PC-3 (cell line): Measurements from ENCODE around the gene SGCD. TPM values are rescaled to one million over a fixed set of nuclear protein-coding genes. Genes with fewer than 3 reads are reported as not detected.

Experiments
- ATAC-seq: fragments of 200-7000 bp; cut with Tn5 transposase; 2 replicates; pipeline ENCODE4 v1.9.1; 2020; ENCODE audit warnings: mild to moderate bottlenecking, moderate library complexity
- BruUV-seq: library from RNA; stranded (reverse); fragments of 400-500 nt; replicated peaks from 2 replicates; lab custom pipeline; 2021; lab: Mats Ljungman, UMichigan
- CTCF ChIA-PET: fragments of 300-600 bp; sonication (Branson Sonifier 250); formaldehyde crosslinking; loops from one replicate; lab custom pipeline; 2022; ENCODE audit warnings: antibody characterized with exemption; lab: Charles Lee
- POLR2A ChIA-PET: fragments of 300-600 bp; sonication (Branson Sonifier 250); formaldehyde crosslinking; loops from one replicate; lab custom pipeline; 2022; ENCODE audit warnings: antibody characterized with exemption; ENCODE audit not compliant: unreplicated experiment; lab: Charles Lee
- DNase-seq: peaks from one replicate; pipeline ENCODE4 v3.0.0-alpha.2; 2015
- H2AFZ ChIP-seq: fragments of 300-600 bp; sonication (generic); 2 replicates; pipeline ENCODE4 v1.6.0; 2016; ENCODE audit warnings: antibody characterized with exemption, low read length
- H3F3A ChIP-seq: fragments of 300-600 bp; sonication (generic); one replicate; pipeline ENCODE4 v1.6.0; 2017; ENCODE audit warnings: antibody characterized with exemption, low read length, control low read depth, mild to moderate bottlenecking; ENCODE audit not compliant: unreplicated experiment
- H3K27ac ChIP-seq: fragments of 300-600 bp; sonication (generic); 2 replicates; pipeline ENCODE4 v1.5.1; 2016; ENCODE audit warnings: mild to moderate bottlenecking, low read length
- H3K27me3 ChIP-seq: fragments of 300-600 bp; sonication (generic); 2 replicates; pipeline ENCODE4 v1.6.1; 2016; ENCODE audit warnings: low read length, mixed read lengths
- H3K36me3 ChIP-seq: fragments of 300-600 bp; sonication (generic); 2 replicates; pipeline ENCODE4 v1.6.1; 2016; ENCODE audit warnings: low read depth, mixed run types, low read length, mixed read lengths
- H3K4me1 ChIP-seq: fragments of 300-600 bp; sonication (generic); 2 replicates; pipeline ENCODE4 v1.5.1; 2016; ENCODE audit warnings: low read length; ENCODE audit not compliant: insufficient read depth
- H3K4me2 ChIP-seq: fragments of 300-600 bp; sonication (generic); 2 replicates; pipeline ENCODE4 v1.6.0; 2016; ENCODE audit warnings: low read length
- H3K4me3 ChIP-seq: fragments of 300-600 bp; sonication (generic); 2 replicates; pipeline ENCODE4 v1.5.1; 2016; ENCODE audit warnings: mild to moderate bottlenecking, low read length, mixed read lengths
- H3K79me2 ChIP-seq: fragments of 300-600 bp; sonication (generic); 2 replicates; pipeline ENCODE4 v1.6.1; 2017; ENCODE audit warnings: low read length, mixed read lengths
- H3K9ac ChIP-seq: fragments of 300-600 bp; sonication (generic); 2 replicates; pipeline ENCODE4 v1.6.0; 2016; ENCODE audit warnings: mild to moderate bottlenecking, low read length
- H3K9me2 ChIP-seq: fragments of 300-600 bp; sonication (generic); replicated peaks from 2 replicates; pipeline ENCODE4 v1.6.1; 2016; ENCODE audit warnings: mixed run types, low read length, mixed read lengths
- H3K9me3 ChIP-seq: fragments of 300-600 bp; sonication (generic); 2 replicates; pipeline ENCODE4 v1.6.1; 2016; ENCODE audit warnings: low read length, mixed read lengths
- H4K20me1 ChIP-seq: fragments of 300-600 bp; sonication (generic); 2 replicates; pipeline ENCODE4 v1.6.1; 2016; ENCODE audit warnings: low read length, mixed read lengths
- CTCF ChIP-seq: fragments of 300-600 bp; sonication (generic); conservative IDR thresholded peaks from 2 replicates; pipeline ENCODE4 v1.5.1; 2017; ENCODE audit warnings: antibody characterized with exemption, low read depth, mild to moderate bottlenecking, low read length
- EZH2 ChIP-seq: fragments of 300-600 bp; sonication (generic); IDR thresholded peaks from one replicate; pipeline ENCODE4 v1.6.1; 2017; ENCODE audit warnings: antibody characterized with exemption, mild to moderate bottlenecking, low read length; ENCODE audit not compliant: unreplicated experiment
- EZH2phosphoT487 ChIP-seq: fragments of 300-600 bp; sonication (generic); IDR thresholded peaks from 2 replicates; pipeline ENCODE4 v1.6.1; 2018; ENCODE audit warnings: mild to moderate bottlenecking, antibody characterized with exemption, low read length, borderline replicate concordance
- intact Hi-C: fragments of 100-400 bp; cut with micrococcal nuclease; formaldehyde crosslinking; loops from 2 replicates; pipeline ENCODE4 v1.9.0; 2023
- total RNA-seq: library from RNA; depleted of rRNA; stranded (reverse); fragments of >200 nt; gene quantifications from 2 replicates; pipeline ENCODE4 v1.2.3, GENCODE V29; 2014

Gene SGCD
- total RNA-seq, 1 experiment from 2014 or later: 0.15 TPM

DNA sequence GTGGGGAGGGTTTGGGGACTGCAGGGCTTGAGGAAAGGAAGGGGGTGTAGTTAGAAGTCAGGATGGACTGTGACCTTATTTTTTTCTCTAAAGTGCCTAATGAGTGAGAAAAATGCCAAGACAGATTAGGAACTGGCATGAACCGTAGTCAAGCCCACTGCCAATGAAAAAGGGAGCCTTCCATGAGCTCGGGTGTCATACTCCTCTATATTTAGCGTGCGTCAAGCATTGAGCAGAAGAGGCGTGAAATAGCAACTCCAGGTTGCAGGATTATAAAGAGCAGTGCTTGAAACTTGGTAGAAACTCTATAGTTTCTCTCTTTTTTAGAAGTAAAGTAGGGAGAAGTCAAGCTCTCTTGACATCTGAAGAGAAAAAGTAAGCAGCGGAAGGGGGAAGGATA lies 1.8 kb downstream of the SGCD start:
- ChIA-PET CTCF (no interaction called here), POLR2A (no interaction called here)
- intact Hi-C loops: no loop called here
- H4K20me1 ChIP-seq: no peaks in the 10 kb centered on the region
- no peak overlapping the region for H2AFZ ChIP-seq
- no peaks in the 10 kb centered on the region for H3F3A ChIP-seq
- no peak overlapping the region for H3K9ac ChIP-seq
- no peaks in the 10 kb centered on the region for H3K4me1 ChIP-seq
- BruUV-seq: no TSS peak
- no peak for ATAC-seq
- no peaks in the 10 kb centered on the region for H3K79me2 ChIP-seq
- no peak overlapping the region for H3K4me3 ChIP-seq
- H3K36me3 ChIP-seq: no peaks in the 10 kb centered on the region
- no peaks in the 10 kb centered on the region for H3K9me2 ChIP-seq
- H3K9me3 ChIP-seq: no peaks in the 10 kb centered on the region
- no peak overlapping the region for H3K4me2 ChIP-seq
- H3K27me3 ChIP-seq: no peaks in the 10 kb centered on the region
- TF ChIP-seq CTCF: no peak
- TF ChIP-seq EZH2: no peak
- no peak for TF ChIP-seq EZH2phosphoT487
- H3K27ac ChIP-seq: no peak overlapping the region
- no peak for DNase-seq

DNA sequence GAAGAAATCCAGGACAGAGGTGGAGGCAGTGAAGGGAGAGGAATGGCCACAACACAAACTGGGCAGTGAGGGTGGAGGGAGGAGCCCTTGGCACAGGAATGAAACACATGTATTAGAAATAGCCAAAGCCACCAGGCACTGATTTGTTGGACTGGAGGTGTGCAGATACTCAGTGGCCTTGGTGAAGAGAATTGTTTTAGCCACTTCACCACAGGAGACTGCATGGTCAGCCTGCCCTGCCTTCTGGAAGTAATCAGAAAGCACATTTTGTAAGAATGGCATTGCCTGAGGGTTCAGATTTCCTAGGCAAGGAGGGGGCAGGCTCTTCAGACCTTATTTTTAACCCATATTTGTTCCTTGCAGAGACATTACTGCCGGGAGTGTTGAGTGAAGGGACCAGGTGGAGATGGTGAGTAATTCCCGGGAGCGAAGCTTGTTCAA lies 2.2 kb downstream of the SGCD start:
- no peak overlapping the region for H3K4me3 ChIP-seq
- H4K20me1 ChIP-seq: no peaks in the 10 kb centered on the region
- no peak overlapping the region for H3K4me2 ChIP-seq
- H3K9me2 ChIP-seq: no peaks in the 10 kb centered on the region
- ChIA-PET POLR2A (no interaction called here), CTCF (no interaction called here)
- H3K79me2 ChIP-seq: no peaks in the 10 kb centered on the region
- no peaks in the 10 kb centered on the region for H3K4me1 ChIP-seq
- no peak overlapping the region for H3K9ac ChIP-seq
- no peak for TF ChIP-seq EZH2
- TF ChIP-seq EZH2phosphoT487: no peak
- TF ChIP-seq CTCF: no peak
- no peak for ATAC-seq
- no peak overlapping the region for H3K27ac ChIP-seq
- DNase-seq: no peak
- no peaks in the 10 kb centered on the region for H3F3A ChIP-seq
- intact Hi-C loops: no loop called here
- no peaks in the 10 kb centered on the region for H3K27me3 ChIP-seq
- H3K9me3 ChIP-seq: no peaks in the 10 kb centered on the region
- H2AFZ ChIP-seq: no peak overlapping the region
- no peaks in the 10 kb centered on the region for H3K36me3 ChIP-seq
- BruUV-seq: no TSS peak

GRCh38 chr5:156330141-156330870 lies 3.3 kb downstream of the SGCD start:
- no peak overlapping the region for H3K9ac ChIP-seq
- no peak for TF ChIP-seq EZH2phosphoT487
- TF ChIP-seq CTCF: no peak
- TF ChIP-seq EZH2: no peak
- H3K4me1 ChIP-seq: no peaks in the 10 kb centered on the region
- POLR2A ChIA-PET: no interaction called here
- no peak for ATAC-seq
- H4K20me1 ChIP-seq: no peaks in the 10 kb centered on the region
- no peak overlapping the region for H3K27ac ChIP-seq
- H3K9me3 ChIP-seq: no peaks in the 10 kb centered on the region
- CTCF ChIA-PET: no interaction called here
- no peak overlapping the region for H3K4me3 ChIP-seq
- H3F3A ChIP-seq: no peaks in the 10 kb centered on the region
- H2AFZ ChIP-seq: no peak overlapping the region
- no peaks in the 10 kb centered on the region for H3K36me3 ChIP-seq
- no peaks in the 10 kb centered on the region for H3K27me3 ChIP-seq
- no peaks in the 10 kb centered on the region for H3K9me2 ChIP-seq
- H3K79me2 ChIP-seq: no peaks in the 10 kb centered on the region
- H3K4me2 ChIP-seq: no peak overlapping the region
- no TSS peak for BruUV-seq
- intact Hi-C loops: no loop called here
- no peak for DNase-seq
